ENCODE results near the gene EXTL2. TPM values are rescaled to one million over a fixed set of nuclear protein-coding genes. Genes with fewer than 3 reads are reported as not detected.

Gene EXTL2
- total and polyA plus RNA-seq, 2 experiments from 2014 or later: 23.9 to 42.5 TPM

DNA sequence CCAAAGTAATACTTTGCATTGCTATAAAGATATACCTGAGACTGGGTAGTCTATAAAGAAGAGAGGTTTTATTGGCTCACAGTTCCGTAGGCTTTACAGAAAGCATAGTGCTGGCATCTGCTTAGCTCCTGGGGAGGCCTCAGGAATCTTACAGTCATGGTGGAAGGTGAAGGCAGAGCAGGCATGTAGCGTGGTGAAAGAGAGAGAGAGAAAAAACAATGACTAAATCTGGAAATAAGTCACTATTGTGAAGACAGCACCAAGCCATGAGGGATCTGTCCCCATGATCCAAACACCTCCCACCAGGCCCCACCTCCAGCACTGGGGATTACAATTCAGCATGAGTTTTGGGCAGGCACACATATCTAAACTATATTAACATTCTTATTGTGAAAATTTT lies 31.6 kb upstream of the EXTL2 start:
- TF ChIP-seq, protein P1, sequence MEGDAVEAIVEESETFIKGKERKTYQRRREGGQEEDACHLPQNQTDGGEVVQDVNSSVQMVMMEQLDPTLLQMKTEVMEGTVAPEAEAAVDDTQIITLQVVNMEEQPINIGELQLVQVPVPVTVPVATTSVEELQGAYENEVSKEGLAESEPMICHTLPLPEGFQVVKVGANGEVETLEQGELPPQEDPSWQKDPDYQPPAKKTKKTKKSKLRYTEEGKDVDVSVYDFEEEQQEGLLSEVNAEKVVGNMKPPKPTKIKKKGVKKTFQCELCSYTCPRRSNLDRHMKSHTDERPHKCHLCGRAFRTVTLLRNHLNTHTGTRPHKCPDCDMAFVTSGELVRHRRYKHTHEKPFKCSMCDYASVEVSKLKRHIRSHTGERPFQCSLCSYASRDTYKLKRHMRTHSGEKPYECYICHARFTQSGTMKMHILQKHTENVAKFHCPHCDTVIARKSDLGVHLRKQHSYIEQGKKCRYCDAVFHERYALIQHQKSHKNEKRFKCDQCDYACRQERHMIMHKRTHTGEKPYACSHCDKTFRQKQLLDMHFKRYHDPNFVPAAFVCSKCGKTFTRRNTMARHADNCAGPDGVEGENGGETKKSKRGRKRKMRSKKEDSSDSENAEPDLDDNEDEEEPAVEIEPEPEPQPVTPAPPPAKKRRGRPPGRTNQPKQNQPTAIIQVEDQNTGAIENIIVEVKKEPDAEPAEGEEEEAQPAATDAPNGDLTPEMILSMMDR (IDR thresholded peaks at IDR 0.05; ENCODE audit: low read depth, low read length): no peak
- Histone ChIP-seq H3K9me3 (ENCODE audit: low read depth) (no peaks in the 10 kb centered on the region), H3K27me3 (no peaks in the 10 kb centered on the region), H3K4me1 (ENCODE audit: low read depth) (peaks cover 6% of the 10 kb centered on the region), H3K4me3 (no peak overlapping the region), H3K36me3 (no peaks in the 10 kb centered on the region), H3K27ac (no peak overlapping the region)
- no peak for DNase-seq (ENCODE audit: low read depth in 1 of 2, low spot score in 1 of 2)

- Histone ChIP-seq H3K27me3 (no peaks in the 10 kb centered on the region), H3K27ac (no peak overlapping the region), H3K36me3 (no peaks in the 10 kb centered on the region), H3K9me3 (ENCODE audit: low read depth) (no peaks in the 10 kb centered on the region), H3K4me3 (no peak overlapping the region), H3K4me1 (ENCODE audit: low read depth) (peaks cover 3% of the 10 kb centered on the region)
- no peak for DNase-seq (ENCODE audit: low read depth in 1 of 2, low spot score in 1 of 2)
- TF ChIP-seq, protein P1 (IDR thresholded peaks at IDR 0.05; ENCODE audit: low read depth, low read length): no peak
These were observed 30.3 kb upstream of the EXTL2 start for GRCh38 chr1:100924991-100925390.

DNA sequence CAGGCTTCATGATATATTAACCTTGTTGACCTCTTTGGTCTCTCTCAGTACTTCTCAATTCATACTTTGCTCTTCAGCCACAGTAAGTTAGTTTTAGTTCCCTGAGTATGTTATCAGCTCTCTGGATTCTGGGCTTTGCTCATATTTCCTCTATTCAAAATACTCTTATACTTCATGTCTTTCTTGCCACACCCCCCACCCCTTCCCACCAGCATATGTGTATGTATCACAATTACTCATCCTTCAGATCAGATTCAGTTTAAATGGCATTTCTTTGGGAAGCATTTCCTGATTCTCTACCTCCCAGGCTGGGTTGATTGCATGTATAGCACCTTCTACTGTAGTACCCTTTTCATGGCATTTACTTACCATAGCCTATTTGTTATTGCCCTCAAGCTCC lies 29.6 kb upstream of the EXTL2 start:
- Histone ChIP-seq H3K27ac (no peak overlapping the region), H3K27me3 (no peaks in the 10 kb centered on the region), H3K36me3 (no peaks in the 10 kb centered on the region), H3K4me3 (no peak overlapping the region), H3K4me1 (ENCODE audit: low read depth) (peaks cover 3% of the 10 kb centered on the region), H3K9me3 (ENCODE audit: low read depth) (no peaks in the 10 kb centered on the region)
- peak in 1 of 2 donors; percentile 34 for DNase-seq (ENCODE audit: low read depth in 1 of 2, low spot score in 1 of 2)
- TF ChIP-seq, protein P1 (IDR thresholded peaks at IDR 0.05; ENCODE audit: low read depth, low read length): no peak

DNA sequence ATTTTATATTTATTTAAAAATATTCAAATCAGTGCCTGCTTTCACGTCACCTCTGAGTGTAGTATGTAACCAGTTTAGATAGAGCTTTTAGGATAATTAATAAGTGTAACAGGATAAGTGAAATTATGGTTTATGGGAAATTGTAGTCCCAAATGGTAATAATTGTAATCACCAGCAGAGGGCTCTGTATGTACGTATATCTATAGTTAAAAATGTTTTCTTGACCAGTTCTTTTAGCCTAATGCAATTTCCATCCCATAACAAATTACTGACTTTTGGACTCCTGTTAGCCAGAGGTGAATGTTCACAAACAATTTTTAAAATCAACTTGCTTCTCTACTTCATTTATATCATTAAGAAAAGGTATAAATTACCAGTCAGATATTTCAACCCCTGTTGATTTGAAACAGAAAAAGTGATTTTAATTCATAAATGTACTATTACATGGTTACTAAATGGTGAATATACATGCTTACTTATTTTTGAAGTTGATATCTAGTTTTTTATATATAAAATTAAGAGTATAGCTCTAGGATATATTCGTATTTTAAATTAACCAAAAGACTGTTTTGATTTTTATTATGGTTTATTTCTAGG lies 26.6 kb upstream of the EXTL2 start:
- Histone ChIP-seq H3K4me3 (no peak overlapping the region), H3K36me3 (peaks cover 3% of the 10 kb centered on the region), H3K27me3 (no peaks in the 10 kb centered on the region), H3K27ac (no peak overlapping the region), H3K9me3 (ENCODE audit: low read depth) (no peaks in the 10 kb centered on the region), H3K4me1 (ENCODE audit: low read depth) (no peaks in the 10 kb centered on the region)
- DNase-seq (ENCODE audit: low read depth in 1 of 2, low spot score in 1 of 2): peak; percentile 70 to 73
- TF ChIP-seq, protein P1 (IDR thresholded peaks at IDR 0.05; ENCODE audit: low read depth, low read length): peak; percentile 55

DNA sequence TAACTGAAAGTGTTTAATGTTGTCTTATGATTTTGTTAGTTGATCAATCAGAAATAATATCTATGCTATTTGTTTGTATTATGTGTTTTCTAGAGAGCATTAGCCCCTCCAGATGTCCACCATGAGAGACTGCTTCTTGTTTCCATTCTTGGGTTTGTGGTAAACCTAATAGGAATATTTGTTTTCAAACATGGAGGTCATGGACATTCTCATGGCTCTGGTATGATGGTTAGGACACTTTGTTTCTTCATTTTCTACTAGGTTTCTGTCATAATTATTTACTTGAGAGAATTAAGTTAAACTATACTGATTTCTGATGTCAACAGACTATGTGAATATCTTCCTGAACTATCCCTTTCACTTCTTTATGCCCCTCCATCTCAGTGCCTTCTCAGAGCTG lies 17.4 kb upstream of the EXTL2 start:
- Histone ChIP-seq H3K9me3 (ENCODE audit: low read depth) (no peaks in the 10 kb centered on the region), H3K36me3 (peaks cover 35% of the 10 kb centered on the region), H3K27me3 (no peaks in the 10 kb centered on the region), H3K4me3 (no peak overlapping the region), H3K4me1 (ENCODE audit: low read depth) (no peaks in the 10 kb centered on the region), H3K27ac (no peak overlapping the region)
- DNase-seq (ENCODE audit: low read depth in 1 of 2, low spot score in 1 of 2): no peak
- TF ChIP-seq, protein P1 (IDR thresholded peaks at IDR 0.05; ENCODE audit: low read depth, low read length): no peak

All from cardiac muscle cell (in vitro differentiated cells and primary cell).